Effector CD8-positive, alpha-beta T cell (primary cell): ENCODE data around the gene PAK5.

Source experiments
- DNase-seq: peaks from one replicate; lab custom pipeline; 2025; lab: John Stamatoyannopoulos, UW

Gene PAK5

GRCh38 chr20:9616833-9617461 lies 221.9 kb downstream of the PAK5 start:
- DNase-seq = no peak

DNA sequence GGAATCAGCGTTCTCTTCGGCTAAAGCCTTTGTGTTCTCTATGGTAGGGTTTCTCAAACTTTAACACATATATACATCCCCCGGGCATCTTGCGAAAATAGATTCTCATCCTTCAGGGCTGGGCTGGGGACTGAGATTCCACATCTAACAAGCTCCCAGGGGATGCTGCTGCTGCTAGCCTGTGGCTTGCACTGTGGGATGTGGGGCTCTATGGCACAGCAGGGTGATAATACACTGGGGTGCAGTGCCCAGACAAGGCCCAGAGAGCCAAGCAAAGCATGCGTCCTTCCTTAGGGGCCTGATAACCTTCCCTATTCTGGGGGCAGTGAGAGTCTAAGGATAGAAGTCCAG lies 222.4 kb downstream of the PAK5 start:
- no peak for DNase-seq

- DNase-seq = no peak
These were observed 223.0 kb downstream of the PAK5 start for GRCh38 chr20:9615766-9616454.

DNA sequence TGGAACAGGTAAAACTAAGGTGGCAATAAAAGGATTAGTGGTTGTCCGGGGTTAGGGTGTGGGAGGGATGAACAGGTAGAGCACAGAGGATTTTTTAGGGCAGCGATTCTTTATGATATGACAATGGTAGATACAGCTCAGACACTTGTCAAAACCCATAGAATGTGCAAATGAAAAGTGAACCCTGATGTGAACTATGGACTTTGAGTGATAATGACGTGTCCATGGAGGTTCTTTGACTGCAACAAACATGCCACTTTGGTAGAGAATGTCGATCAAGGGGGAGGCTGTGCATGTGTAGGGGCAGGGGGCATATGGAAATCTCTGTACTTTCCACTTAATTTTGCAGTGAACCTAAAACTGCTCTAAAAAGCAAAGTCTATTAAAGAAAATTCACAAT lies 223.8 kb downstream of the PAK5 start:
- DNase-seq = no peak

- no peak for DNase-seq
These were observed 225.0 kb downstream of the PAK5 start for GRCh38 chr20:9613871-9614270.

DNA sequence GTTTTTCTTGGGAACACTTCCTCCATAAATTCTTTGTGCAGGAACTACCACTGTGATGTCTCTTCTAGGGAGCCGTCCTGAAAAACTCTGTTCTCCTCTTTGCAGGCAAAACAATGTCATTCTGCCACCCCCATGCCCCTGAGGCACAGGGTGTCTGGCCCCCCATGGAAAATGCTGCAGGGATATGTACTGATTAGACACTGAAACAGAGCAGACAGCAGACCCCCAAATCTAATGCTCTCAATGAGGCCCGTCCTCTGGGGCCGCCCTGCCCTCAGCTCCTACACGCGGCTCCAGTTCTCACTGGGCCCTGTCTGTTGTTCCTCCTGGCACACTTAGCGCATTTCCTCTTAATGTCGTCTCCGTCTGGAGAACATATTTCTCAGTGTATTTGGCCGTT lies 227.0 kb downstream of the PAK5 start:
- DNase-seq = no peak

GRCh38 chr20:9610665-9611064 lies 228.2 kb downstream of the PAK5 start:
- DNase-seq = no peak

DNA sequence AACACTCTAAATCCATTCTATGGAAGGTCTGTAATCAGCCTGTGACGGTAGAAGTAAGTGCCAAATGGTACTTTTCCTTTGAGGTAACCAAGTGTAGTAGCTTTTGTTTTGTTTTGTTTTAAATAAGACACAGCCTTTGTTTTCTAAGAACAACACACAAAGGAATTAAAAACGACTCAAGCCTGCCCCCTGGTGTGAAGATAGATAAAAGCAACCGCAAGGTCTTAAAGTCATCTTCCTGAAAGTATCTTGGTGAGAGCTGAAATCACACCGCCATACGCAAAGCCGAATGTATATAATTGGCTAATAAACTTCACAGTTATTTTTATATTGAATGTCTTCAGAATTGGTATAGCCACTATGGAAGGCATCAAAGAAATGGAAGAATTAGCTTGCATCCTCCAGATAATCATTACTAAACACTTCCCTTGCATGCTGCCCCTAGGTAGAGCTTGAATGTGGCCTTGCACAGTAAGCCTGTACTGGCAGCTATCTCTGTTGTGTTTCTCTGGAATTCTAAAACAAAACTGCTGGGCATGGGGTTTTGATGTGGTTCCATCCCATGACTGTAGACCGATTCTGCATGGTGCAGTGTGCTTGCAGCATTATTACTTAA lies 228.9 kb downstream of the PAK5 start:
- DNase-seq = no peak

- no peak for DNase-seq
These were observed 230.1 kb downstream of the PAK5 start for GRCh38 chr20:9608639-9609340.

- DNase-seq = no peak
These were observed 236.1 kb downstream of the PAK5 start for GRCh38 chr20:9602847-9603183.

- DNase-seq = no peak
These were observed 238.3 kb downstream of the PAK5 start for GRCh38 chr20:9600562-9600961.

DNA sequence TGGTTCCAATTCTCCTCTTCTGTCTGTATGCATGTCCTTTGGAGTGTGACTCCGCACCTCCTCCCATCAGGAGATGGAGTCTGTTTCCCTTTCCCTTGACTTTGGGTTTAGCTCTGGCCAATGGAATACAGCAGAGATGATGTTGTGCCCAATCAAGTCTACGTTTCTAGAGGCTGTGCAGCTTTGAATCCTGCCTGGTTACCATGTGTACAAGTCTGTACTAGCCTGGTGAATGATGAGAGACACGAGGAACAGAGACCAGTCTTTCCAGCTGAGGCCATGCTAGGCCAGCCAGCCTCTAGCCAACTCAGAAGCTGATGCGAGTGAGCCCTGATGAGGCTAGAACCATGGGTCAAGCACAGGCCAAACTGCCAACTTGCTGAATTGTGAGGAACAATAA lies 241.3 kb downstream of the PAK5 start:
- no peak for DNase-seq

GRCh38 chr20:9595763-9596162 lies 243.1 kb downstream of the PAK5 start:
- DNase-seq = no peak

- no peak for DNase-seq
These were observed 244.5 kb downstream of the PAK5 start for GRCh38 chr20:9594284-9594875.

- no peak for DNase-seq
These were observed 246.5 kb downstream of the PAK5 start for GRCh38 chr20:9592419-9592818.

GRCh38 chr20:9591080-9591479 lies 247.8 kb downstream of the PAK5 start:
- DNase-seq = no peak

- DNase-seq = no peak
These were observed 248.7 kb downstream of the PAK5 start for GRCh38 chr20:9590189-9590588.

DNA sequence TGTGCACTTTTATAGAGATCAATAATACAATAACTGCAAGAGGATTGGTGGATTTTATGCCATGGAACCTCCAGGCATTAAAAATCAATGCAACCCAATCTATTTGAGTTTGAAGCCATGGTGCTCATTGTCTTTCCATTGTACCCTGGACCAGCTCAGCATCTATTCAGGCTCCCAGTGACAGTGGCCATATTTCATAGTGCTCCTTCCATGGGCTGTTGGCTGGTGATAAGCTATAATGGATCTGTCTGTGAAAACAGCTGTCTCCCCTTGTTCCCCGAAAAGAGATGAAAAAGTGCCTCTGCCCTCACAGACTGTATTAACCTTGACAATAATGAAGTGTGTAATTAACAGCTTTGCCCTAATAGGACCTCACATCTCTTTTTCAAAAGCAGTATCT lies 250.2 kb downstream of the PAK5 start:
- DNase-seq = no peak

GRCh38 chr20:9583151-9583550 lies 255.7 kb downstream of the PAK5 start:
- no peak for DNase-seq

GRCh38 chr20:9582137-9582536 lies 256.7 kb downstream of the PAK5 start:
- DNase-seq = no peak

DNA sequence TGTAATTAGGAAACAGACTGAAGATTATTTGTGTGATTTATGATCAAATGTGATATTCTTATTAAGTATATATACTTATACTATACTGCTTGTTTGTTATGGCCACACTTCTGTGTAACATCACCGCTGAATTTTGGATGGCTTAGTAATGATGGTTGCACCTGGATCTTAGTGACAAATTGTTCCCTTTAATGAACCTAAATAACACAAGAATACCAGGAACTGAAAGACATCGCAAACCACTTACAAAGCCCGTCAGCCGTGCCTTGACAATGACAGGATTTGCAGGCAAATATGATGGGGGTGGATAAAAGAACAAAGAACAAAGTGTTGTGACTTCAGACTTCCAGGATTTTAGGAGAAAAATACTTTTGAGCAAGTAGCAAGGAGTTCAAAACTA lies 257.4 kb downstream of the PAK5 start:
- DNase-seq = no peak

DNA sequence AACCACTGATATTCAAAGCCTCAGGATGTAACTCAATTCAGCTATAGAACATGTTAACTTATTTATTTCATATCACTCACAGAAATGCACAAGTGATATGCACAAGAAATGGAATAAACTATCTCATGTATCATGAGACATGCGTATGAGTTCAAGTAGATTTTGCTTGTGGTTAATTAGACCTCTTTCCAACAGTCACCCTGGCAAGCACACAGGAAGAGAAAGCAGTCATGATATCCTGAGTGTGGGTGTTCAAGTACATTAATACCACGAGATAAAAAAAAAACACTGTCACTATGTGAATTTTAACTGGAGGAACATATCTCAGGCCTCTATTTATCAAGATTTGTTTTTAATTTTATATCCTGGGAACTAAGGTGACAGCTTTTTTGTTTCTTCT lies 260.3 kb downstream of the PAK5 start:
- DNase-seq = no peak

DNA sequence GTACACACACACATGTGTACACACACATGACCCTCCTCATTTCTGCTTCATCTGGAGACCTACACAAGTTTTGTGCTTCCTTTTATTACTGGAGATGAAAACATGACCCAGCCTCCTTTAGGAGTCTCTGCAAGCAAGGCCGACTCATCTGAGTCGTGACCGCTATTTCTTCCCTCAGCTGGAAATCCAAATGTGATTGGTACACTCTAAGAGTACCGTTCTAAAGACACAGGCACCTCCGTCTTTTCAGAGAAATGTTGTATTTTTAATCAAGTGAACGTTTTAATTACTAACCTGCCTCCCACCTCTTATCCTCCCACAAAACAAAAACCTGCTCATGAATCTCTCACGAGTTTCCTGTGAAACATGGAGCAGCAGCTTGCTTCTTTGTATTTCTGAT lies 261.5 kb downstream of the PAK5 start:
- no peak for DNase-seq
